AG09319 (cell line): ENCODE data around the gene TINAG.

ENCODE experiments used
- DNase-seq: peaks from one replicate; pipeline ENCODE4 v3.0.0-alpha.2; 2010; ENCODE audit warnings: low read depth; ENCODE audit errors: extremely low read depth
- TF ChIP-seq, protein P1 (sequence below): IDR thresholded peaks from 2 replicates; pipeline ENCODE4 v1.5.1; 2011; ENCODE audit warnings: low read depth, mild to moderate bottlenecking, inconsistent platforms, low read length, moderate library complexity

TINAG gene

DNA sequence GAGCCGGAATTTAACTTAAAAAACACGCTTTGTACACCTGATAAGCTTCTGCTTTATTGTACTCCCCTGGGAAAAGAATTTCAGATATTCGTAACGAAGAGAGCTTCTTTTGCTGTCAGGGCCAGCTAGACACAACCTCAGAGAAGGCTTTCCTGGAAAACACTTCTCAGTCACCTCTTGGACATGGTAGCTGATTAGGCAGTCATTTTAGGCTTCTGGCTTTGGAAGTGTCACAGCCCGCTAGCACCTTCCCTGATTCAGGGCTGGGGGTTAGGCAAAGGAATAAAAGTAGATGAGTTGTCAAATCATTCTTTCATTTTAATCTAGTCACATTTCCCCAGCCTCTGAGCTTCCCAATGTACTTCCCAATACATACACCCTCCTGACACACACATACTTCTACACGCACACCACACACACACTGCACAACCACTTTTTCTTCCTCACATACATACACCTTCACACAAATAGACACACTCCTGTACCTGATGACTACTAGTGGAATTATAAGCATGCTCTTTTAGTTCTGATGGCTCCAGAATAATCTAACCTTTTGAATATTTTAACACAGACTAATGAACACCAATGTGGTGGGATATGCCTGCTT lies 34.9 kb upstream of the TINAG start:
- no peak for DNase-seq
- TF ChIP-seq, protein P1, sequence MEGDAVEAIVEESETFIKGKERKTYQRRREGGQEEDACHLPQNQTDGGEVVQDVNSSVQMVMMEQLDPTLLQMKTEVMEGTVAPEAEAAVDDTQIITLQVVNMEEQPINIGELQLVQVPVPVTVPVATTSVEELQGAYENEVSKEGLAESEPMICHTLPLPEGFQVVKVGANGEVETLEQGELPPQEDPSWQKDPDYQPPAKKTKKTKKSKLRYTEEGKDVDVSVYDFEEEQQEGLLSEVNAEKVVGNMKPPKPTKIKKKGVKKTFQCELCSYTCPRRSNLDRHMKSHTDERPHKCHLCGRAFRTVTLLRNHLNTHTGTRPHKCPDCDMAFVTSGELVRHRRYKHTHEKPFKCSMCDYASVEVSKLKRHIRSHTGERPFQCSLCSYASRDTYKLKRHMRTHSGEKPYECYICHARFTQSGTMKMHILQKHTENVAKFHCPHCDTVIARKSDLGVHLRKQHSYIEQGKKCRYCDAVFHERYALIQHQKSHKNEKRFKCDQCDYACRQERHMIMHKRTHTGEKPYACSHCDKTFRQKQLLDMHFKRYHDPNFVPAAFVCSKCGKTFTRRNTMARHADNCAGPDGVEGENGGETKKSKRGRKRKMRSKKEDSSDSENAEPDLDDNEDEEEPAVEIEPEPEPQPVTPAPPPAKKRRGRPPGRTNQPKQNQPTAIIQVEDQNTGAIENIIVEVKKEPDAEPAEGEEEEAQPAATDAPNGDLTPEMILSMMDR = no peak

DNA sequence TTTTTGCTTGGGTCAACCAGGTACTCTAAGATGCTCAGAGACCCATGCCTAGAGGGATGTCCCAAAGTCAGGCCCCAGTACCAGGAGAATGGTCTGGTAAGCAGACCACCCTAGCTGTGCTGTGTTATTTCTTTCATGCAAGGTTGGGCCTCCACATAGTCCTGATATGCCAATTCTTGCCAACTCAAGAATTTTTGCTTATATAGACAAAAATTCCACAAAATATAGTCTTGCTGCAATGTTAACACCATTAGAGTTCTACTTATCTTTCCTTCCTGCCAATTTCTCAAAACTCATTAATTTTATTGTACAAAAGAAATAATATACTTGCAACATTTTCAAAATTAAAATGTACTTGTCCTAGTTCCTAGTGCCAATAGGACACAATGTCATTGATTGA lies 33.9 kb upstream of the TINAG start:
- DNase-seq = no peak
- TF ChIP-seq, protein P1 = no peak

DNA sequence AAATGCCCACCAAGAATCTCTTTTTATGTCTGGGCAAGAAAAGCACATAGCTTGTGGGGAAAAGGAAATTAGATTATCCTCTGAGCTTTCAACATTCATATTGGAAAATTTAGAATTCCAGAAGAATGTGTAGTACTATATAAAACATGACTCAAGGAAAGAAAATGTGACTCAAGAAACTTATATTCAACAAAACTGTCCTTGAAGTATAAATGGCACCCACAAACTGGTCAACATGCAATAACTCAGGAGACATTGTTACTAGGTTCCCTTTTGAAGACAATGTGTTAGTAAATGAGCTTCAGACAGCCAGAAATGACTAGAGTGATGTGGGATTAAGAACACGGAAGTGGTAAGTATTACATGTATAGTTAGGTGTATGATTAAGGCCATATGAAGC lies 26.1 kb upstream of the TINAG start:
- TF ChIP-seq, protein P1 = no peak
- peak; percentile 40 for DNase-seq

DNA sequence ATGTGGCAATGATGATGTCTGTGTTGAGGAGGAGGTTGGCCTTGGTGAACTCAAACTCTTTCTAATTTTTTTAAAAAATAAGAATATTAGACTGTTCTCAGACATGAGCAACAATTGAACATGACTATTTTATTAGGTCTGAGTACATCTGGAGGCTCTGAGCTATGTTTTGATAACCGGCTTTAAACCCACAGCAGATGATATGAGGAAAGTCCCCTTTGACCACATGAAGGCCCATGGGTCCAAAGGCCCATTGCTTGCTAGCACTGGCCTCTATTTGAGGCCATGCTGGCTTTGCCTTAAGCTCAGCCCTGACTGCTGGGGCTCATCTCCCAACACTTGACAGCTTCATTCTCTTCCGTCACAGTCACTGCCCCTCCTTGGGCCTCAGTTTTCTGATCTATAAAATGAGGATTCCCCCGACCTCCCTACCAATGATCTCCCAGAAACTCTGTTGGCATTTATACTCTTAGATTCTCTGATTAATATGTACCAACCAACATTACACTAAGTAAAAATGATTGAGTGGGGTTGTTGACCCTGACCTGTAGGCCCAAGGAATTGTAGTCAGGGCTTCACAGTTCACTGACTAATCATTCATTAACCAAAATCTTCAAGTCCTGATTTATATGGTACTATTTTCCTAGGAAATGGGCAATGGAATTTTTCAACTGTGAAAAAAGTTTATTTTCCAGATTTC lies 23.9 kb upstream of the TINAG start:
- DNase-seq = no peak
- TF ChIP-seq, protein P1 = no peak

DNA sequence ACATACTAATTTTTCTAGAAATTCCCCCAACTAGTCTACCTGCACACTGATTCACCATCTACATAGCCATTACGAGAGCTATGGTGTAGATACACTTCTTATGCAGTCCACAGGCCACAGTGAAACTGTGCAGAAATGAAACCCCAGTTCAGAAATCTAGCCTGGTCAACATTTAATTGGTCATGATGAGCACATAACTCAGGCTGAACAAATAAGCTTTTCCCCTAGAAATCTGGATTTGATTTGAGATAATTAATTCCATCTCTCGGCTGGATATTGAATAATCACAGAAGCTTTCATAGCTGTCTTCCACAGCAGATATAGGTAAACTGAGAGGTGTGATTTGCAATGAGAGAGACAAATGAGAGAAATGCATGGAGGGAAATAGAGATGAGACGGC lies 22.6 kb upstream of the TINAG start:
- TF ChIP-seq, protein P1 = no peak

DNA sequence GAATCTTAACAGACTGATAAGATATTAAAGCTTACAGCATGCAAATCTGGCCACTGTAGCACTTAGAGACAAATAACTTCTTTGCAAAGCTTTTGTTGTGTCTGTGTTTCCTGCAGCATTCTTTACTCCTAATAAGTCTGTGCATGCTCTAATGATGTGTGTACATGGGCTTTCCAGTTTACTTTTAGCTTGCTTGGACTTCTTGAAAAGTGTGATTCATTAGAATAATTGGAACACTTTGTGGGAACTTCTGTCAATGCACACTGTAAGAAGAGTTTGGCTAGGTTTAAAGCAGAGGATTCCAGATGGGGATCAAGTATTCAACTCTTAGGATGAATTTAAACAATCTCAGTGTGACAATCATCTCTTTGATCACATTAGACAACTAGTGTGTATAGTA lies 22.1 kb upstream of the TINAG start:
- TF ChIP-seq, protein P1 = no peak
- no peak for DNase-seq

More for the DNA sequence above, 22.6 kb upstream of the TINAG start:
- DNase-seq = peak; percentile 39

DNA sequence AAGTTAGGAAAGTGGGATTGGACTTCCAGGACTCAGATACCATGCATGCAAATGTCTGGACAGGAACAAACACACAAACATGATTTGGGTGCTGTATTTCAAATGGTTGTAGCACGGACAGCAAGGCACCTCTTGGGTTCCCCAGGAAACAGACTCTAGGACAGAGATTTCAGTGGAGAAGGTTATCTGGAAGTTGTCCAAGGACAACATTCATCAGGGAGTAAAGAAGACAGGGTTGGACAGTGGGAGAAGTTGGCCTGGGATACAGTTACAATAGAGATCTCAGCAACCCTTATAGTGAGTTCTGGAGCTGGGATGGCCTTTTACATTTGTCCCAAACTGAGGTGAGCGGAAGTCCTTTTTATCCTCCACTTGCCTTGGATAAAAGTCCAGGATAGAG lies 19.8 kb upstream of the TINAG start:
- TF ChIP-seq, protein P1 = no peak

More for the DNA sequence above, 19.8 kb upstream of the TINAG start:
- DNase-seq = no peak
